HK-2 (cell line): ENCODE measurements around the gene HDAC6.
A peak's percentile ranks its signal among the peaks of the same experiment; 100 is the strongest.

Experiments
- DNase-seq: peaks from one replicate; pipeline ENCODE4 v3.0.0-alpha.2; 2018; ENCODE audit not compliant: unreplicated experiment

HDAC6 gene

GRCh38 chrX:48801280-48802088 lies at the start of gene HDAC6:
Gene HDAC6, plus strand, starts transcription at chrX:48802067. Its CDS starts 626 bp downstream, at chrX:48802693.
- DNase-seq: peak; percentile 97

- no peak for DNase-seq
Observed at GRCh38 chrX:48752498-48752897, 49.4 kb upstream of the HDAC6 start.

DNA sequence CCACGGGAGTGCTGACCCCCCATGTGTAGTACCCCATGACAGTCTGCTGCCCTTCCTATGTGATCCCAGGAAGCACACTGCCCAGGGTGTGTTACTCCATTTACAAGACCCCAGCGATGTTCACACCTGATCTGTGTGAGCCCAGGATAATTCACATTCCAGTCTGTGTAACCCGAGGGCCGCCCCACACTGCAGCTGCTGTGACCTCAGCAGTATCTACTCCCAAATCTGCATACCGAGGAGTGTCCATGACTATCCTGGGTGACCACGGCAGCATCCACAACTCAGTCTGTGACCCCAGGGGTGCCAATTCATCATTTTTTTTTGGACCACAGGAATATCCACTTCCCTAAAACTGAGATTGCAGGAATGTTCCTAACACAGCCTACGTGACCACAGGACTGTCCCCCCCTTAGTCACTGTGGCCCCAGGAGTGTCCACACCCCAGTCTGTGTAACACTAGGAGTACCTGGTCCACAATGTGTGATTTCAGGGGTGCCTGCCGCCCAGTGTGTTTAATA lies 48.1 kb upstream of the HDAC6 start:
- no peak for DNase-seq

- no peak for DNase-seq
Observed at GRCh38 chrX:48754238-48754637, 47.6 kb upstream of the HDAC6 start.

- peak; percentile 34 for DNase-seq
Observed at GRCh38 chrX:48761674-48762471, 40.0 kb upstream of the HDAC6 start, which contains the start of gene GLOD5. Gene GLOD5, plus strand, starts transcription at chrX:48761747. Its CDS starts 44 bp downstream, at chrX:48761791.

- no peak for DNase-seq
Observed at GRCh38 chrX:48769230-48769629, 32.6 kb upstream of the HDAC6 start.

- no peak for DNase-seq
Observed at GRCh38 chrX:48770296-48770695, 31.6 kb upstream of the HDAC6 start.

GRCh38 chrX:48772602-48773001 lies 29.3 kb upstream of the HDAC6 start:
- no peak for DNase-seq

GRCh38 chrX:48776818-48777439 lies 24.9 kb upstream of the HDAC6 start:
- DNase-seq: no peak

DNA sequence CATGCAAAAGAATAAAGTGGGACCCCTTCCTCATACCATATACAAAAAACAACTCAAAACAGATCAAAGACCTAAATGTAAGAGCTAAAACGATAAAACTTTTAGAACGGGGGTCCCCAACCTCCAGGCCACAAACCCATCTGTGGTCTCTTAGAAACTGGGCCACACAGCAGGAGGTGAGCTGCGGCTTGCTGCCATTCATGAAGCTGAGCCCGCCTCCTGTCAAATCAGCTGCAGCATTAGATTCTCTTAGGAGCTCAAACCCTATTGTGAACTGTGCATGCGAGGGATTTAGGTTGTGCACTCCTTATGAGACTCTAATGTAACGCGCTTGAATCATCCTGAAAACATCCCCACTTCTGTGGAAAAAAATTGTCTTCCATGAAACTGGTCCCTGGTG lies 22.5 kb upstream of the HDAC6 start:
- DNase-seq: no peak

GRCh38 chrX:48781705-48782104 lies 20.2 kb upstream of the HDAC6 start:
- no peak for DNase-seq

GRCh38 chrX:48782216-48782615 lies 19.7 kb upstream of the HDAC6 start:
- no peak for DNase-seq

DNA sequence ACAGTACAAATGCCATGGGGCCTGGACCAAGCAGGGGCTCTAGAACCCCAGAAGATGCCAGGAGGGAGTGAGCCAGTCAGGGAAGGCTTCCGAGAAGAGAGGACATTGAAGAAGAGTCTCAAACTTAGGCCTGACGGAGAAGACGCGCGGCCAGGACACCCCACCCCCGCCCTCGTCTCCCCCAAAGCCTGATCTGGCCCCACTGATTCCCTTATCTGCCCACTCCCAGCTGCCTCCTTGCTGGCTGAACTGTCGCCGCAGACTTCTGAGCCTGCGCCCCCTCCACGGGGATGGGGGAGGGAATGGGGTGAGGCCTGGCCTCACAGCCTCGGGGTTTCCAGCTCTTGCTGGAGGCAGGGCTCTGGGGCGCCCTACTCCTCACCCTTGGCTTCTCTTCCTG lies 19.1 kb upstream of the HDAC6 start:
- no peak for DNase-seq

DNA sequence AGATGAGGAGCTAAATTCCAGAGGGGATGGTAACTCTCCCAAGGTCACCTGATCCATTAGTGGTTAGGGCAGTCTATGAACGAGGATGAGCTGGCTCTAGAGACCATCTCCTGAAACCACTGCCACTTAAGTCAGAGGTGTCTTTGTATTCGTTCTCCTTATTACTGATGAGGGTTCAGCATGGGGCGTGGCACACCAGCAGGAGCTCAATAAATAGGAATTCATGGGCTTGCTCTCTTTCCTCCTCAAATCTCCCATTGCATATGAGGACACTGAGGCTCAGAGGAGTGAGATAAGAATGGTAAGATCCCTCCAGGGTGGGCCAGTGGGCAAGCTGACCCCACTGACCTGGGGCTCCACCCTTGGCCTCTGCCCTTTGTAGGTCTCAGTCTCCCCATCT lies 17.1 kb upstream of the HDAC6 start:
- DNase-seq: no peak

DNA sequence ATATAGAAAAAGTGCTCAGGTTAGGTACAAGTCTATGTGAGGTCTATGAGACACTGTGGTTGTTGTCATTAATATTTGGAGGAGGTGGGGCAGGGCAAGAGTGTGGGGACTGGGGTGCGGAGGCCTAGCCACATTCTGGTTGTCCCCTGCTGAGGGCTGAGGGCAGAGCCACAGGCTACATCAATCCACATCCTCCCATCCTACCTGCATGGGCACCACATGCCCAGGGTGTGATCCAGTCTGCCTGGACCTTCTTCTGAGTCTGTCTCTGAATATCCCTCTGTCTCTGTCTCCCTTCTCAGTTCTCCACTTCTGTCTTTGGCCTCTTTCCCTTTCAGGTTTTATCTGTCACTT lies 16.7 kb upstream of the HDAC6 start:
- DNase-seq: no peak

GRCh38 chrX:48785540-48786214 lies 16.2 kb upstream of the HDAC6 start:
- no peak for DNase-seq

DNA sequence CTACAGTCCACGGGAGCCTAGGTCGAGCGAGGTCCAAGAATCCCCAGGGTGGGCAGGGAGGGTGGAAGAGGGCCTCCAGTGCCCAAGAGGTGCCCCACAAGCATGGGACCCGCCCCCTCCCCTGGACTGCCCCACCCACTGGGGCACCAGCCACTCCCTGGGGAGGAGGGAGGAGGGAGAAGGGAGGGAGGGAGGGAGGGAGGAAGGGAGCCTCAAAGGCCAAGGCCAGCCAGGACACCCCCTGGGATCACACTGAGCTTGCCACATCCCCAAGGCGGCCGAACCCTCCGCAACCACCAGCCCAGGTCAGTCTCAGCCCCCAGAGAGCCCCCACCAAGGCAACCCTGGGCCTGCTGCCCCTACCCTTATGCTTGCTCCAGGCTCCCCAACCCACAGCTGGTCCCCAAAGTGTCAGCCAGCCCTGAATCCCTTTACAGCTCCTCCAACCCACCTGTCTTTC lies 15.5 kb upstream of the HDAC6 start, which contains the start of gene GATA1:
Gene GATA1, plus strand, starts transcription at position 250 of the 460 bp plus-strand sequence. CDS start 4,520 bp downstream, outside the sequence.
- no peak for DNase-seq

DNA sequence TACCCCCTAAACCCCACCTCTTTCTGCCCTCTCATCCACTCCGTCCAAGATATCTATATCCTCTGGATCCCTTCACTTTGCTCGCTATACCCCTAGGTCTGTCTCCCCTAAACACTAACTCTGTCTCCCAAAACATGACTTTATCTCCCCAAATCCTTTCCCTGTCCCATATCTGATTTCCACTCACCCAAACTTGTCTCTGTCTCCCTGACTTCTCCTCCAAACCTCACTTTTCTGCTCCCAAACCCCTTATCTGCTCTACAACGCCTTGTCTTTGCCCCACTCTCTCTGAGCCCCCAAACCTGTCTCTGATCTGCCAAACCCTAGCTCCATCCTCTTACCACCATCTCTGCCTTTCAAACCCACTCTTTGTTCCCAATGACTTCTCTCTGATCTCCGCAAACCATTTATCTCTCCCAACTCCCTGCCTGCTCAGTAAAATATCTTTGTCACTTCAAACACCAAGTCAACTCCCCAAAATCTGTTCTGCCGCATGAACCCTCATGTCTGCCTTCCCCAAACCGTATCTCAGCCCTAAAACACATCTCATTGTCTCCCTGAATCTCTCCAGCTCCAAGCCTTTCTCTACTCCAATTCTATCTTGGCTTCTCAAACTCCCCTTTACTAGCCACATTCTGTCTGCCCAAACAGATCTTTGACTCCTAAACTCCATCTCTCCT lies 14.9 kb upstream of the HDAC6 start:
- DNase-seq: no peak

DNA sequence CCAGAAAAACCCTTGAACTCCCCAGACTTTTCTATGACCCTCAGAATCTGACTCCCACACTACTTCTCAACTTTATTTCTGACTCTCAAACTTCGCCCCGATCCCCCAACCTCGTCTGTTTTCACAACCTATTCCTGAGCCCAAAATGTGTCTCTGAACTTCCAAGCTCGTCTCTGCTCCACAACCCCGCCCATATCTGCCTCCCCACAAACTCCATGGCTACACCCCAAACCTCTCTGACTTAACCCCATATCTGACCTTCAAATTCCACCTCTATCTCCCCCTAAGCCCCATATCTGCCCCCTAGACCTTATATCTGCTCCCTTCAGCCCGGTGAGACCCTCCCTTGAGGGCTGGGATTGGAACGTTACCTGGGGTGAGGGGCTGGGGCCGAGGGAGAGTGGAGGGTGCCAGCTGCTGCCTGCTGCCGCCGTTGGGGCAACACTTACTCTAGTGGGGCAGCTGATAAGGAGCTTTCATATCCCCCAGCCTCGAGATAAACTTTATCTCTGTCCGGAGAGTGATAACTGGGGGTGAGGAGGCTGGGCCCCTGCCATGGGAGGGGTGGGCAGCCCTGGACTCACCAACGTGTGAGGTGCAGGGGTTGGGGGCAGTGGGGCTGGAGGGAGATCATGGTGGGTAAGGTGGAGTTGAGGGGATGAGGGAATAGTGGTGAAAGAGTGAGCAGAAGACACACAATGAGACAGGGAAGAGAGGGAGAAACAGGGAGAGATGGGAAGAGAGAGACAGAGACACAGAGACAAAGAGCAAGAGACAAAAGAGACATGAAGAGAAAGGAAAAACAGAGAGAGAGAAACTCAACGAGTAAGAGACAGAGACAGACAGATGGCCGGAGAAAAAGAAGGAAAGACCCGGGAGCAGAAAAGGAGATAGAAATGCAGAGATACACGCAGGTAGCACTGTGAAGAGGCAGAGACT lies 14.1 kb upstream of the HDAC6 start:
- DNase-seq: no peak
